ENCODE data around the gene ABCD3.

DNA sequence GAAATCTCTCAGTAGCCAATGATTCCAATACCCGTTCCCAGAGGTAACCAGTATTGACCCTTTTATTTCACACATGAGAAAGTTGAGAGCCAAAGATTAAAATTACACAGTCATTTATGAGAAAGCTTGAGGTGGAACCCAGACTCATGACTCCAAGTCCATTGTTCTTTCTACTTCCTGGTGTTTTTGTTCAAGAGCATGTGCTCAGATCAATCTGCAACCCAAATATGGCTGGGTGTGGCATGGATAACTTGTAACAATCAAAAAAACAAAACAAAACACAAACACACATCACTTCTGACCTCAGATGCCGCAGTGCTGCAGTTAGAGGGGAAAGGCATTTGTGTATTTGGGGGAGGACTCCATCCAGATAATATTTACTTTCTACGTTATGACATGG is 18.7 kb upstream of the ABCD3 start:
- TF ChIP-seq, protein P1, sequence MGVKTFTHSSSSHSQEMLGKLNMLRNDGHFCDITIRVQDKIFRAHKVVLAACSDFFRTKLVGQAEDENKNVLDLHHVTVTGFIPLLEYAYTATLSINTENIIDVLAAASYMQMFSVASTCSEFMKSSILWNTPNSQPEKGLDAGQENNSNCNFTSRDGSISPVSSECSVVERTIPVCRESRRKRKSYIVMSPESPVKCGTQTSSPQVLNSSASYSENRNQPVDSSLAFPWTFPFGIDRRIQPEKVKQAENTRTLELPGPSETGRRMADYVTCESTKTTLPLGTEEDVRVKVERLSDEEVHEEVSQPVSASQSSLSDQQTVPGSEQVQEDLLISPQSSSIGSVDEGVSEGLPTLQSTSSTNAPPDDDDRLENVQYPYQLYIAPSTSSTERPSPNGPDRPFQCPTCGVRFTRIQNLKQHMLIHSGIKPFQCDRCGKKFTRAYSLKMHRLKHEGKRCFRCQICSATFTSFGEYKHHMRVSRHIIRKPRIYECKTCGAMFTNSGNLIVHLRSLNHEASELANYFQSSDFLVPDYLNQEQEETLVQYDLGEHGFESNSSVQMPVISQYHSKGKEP (tag by site-specific recombination; IDR thresholded peaks at IDR 0.05): no peak
- TF ChIP-seq ZBTB21 (tag by site-specific recombination; IDR thresholded peaks at IDR 0.05) (no peak), SP2 (tag by site-specific recombination; IDR thresholded peaks at IDR 0.05) (no peak), ZNF23 (tag by site-specific recombination; IDR thresholded peaks at IDR 0.05; ENCODE audit: borderline replicate concordance) (no peak), ZNF366 (tag by site-specific recombination; conservative IDR thresholded peaks at IDR 0.05) (no peak)
- TF ChIP-seq, protein P2, sequence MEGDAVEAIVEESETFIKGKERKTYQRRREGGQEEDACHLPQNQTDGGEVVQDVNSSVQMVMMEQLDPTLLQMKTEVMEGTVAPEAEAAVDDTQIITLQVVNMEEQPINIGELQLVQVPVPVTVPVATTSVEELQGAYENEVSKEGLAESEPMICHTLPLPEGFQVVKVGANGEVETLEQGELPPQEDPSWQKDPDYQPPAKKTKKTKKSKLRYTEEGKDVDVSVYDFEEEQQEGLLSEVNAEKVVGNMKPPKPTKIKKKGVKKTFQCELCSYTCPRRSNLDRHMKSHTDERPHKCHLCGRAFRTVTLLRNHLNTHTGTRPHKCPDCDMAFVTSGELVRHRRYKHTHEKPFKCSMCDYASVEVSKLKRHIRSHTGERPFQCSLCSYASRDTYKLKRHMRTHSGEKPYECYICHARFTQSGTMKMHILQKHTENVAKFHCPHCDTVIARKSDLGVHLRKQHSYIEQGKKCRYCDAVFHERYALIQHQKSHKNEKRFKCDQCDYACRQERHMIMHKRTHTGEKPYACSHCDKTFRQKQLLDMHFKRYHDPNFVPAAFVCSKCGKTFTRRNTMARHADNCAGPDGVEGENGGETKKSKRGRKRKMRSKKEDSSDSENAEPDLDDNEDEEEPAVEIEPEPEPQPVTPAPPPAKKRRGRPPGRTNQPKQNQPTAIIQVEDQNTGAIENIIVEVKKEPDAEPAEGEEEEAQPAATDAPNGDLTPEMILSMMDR (tag by site-specific recombination; IDR thresholded peaks at IDR 0.05): no peak
- TF ChIP-seq, protein P3, sequence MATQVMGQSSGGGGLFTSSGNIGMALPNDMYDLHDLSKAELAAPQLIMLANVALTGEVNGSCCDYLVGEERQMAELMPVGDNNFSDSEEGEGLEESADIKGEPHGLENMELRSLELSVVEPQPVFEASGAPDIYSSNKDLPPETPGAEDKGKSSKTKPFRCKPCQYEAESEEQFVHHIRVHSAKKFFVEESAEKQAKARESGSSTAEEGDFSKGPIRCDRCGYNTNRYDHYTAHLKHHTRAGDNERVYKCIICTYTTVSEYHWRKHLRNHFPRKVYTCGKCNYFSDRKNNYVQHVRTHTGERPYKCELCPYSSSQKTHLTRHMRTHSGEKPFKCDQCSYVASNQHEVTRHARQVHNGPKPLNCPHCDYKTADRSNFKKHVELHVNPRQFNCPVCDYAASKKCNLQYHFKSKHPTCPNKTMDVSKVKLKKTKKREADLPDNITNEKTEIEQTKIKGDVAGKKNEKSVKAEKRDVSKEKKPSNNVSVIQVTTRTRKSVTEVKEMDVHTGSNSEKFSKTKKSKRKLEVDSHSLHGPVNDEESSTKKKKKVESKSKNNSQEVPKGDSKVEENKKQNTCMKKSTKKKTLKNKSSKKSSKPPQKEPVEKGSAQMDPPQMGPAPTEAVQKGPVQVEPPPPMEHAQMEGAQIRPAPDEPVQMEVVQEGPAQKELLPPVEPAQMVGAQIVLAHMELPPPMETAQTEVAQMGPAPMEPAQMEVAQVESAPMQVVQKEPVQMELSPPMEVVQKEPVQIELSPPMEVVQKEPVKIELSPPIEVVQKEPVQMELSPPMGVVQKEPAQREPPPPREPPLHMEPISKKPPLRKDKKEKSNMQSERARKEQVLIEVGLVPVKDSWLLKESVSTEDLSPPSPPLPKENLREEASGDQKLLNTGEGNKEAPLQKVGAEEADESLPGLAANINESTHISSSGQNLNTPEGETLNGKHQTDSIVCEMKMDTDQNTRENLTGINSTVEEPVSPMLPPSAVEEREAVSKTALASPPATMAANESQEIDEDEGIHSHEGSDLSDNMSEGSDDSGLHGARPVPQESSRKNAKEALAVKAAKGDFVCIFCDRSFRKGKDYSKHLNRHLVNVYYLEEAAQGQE (tag by site-specific recombination; IDR thresholded peaks at IDR 0.05): no peak
